ENCODE data around the gene GRK7. TPM values are rescaled to one million over a fixed set of nuclear protein-coding genes. Genes with fewer than 3 reads are reported as not detected.
"Not testable (repeated sequence)": the region's sequence is repeated elsewhere in the genome, so short reads cannot be mapped to it uniquely, and the experiment has no call there.

The GRK7 gene
- total RNA-seq, 5 donors from 2014 or later (not counting 1 experiment from before 2014, with no cell fraction given): 0.09 to 0.19 (median 0.15) TPM

DNA sequence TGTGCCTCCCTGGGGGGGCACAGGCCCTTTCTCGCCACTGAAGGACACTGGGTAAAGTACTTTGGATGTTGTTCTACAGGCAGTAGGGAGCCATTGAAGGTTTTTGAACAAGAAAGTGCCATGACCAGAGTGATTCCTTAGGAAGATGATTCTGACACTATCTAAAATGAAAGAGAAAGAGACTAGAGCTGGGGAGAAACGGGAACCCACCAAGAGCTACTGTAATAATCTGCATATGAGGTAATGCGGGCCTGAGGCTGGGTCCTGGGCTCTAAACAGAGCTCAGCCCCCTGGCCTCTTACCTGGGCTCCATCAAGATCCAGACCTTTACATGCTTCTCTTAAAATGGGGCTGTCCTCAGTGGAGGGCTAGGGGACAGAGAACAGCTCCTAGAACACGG is 24.9 kb downstream of the GRK7 start:
- no peaks in the 10 kb centered on the region for H3K9me3 Mint-ChIP-seq
- H3K4me1 Mint-ChIP-seq: peaks cover 0 to 3% (median 0%) of the 10 kb centered on the region in 3 donors
- Histone ChIP-seq H3K4me1 (ENCODE audit: control insufficient read depth in 1 of 2, extremely low read depth in 1 of 2, insufficient read depth in 2 of 2, low read length in 2 of 2) (no peaks in the 10 kb centered on the region), H3K9me3 (no peaks in the 10 kb centered on the region), H3K36me3 (ENCODE audit: control insufficient read depth in 2 of 2, extremely low read depth in 1 of 2, insufficient read depth in 1 of 2, low read length in 1 of 2) (no peaks in the 10 kb centered on the region), H3K27me3 (replicated peaks in 1 of 2; ENCODE audit: control insufficient read depth in 2 of 2, extremely low read depth in 1 of 2, insufficient read depth in 2 of 2, low read length in 1 of 2) (no peaks in the 10 kb centered on the region), H3K27ac (ENCODE audit: low read length) (no peak overlapping the region), H3K4me3 (ENCODE audit: control insufficient read depth in 1 of 2, extremely low read depth in 1 of 2, low read length in 1 of 2) (no peak overlapping the region)
- DNase-seq: no peak
- 67% methylated on average over 2 of the region's 4 CpGs for WGBS (ENCODE audit: insufficient coverage)
- H3K27me3 Mint-ChIP-seq: no peaks in the 10 kb centered on the region
- H3K27ac Mint-ChIP-seq: no peak overlapping the region
- CTCF ChIA-PET: no interaction called here
- no peaks in the 10 kb centered on the region for H3K36me3 Mint-ChIP-seq
- POLR2A ChIA-PET: no interaction called here
- no peak overlapping the region for H3K4me3 Mint-ChIP-seq
- no peak for ATAC-seq (replicated peaks in 1 of 4)

DNA sequence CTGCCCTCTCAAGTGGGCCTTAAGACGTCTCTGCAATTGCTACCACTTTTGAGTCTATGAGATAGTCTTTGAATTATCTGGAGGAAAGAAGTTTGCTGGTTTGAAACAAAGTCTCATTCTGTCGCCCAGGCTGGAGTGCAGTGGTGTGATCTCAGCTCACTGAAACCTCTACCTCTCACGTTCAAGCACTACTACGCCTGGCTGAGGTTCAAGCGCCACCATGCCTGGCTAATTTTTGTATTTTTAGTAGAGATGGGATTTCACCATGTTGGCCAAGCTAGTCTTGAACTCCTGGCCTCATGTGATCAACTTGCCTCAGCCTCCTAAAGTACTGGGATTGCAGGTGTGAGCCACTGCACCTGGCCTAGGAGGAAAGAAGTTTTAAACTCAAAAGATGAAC is 25.5 kb downstream of the GRK7 start:
- H3K27ac ChIP-seq (ENCODE audit: low read length); CTCF ChIA-PET; H3K4me3 ChIP-seq (ENCODE audit: control insufficient read depth in 1 of 2, extremely low read depth in 1 of 2, low read length in 1 of 2); H3K9me3 Mint-ChIP-seq; H3K9me3 ChIP-seq; H3K4me1 ChIP-seq (ENCODE audit: control insufficient read depth in 1 of 2, extremely low read depth in 1 of 2, insufficient read depth in 2 of 2, low read length in 2 of 2); POLR2A ChIA-PET; H3K27me3 ChIP-seq (replicated peaks in 1 of 2; ENCODE audit: control insufficient read depth in 2 of 2, extremely low read depth in 1 of 2, insufficient read depth in 2 of 2, low read length in 1 of 2); H3K27me3 Mint-ChIP-seq; ATAC-seq (replicated peaks in 1 of 4); H3K36me3 ChIP-seq (ENCODE audit: control insufficient read depth in 2 of 2, extremely low read depth in 1 of 2, insufficient read depth in 1 of 2, low read length in 1 of 2); H3K4me1 Mint-ChIP-seq; H3K36me3 Mint-ChIP-seq; H3K4me3 Mint-ChIP-seq; H3K27ac Mint-ChIP-seq; DNase-seq: not testable (repeated sequence)
- WGBS (ENCODE audit: insufficient coverage): 100% methylated on average over 2 of the region's 5 CpGs

GRCh38 chr3:141789281-141789680 is 26.1 kb downstream of the GRK7 start:
- Mint-ChIP-seq H3K4me3 (no peak overlapping the region), H3K9me3 (no peaks in the 10 kb centered on the region), H3K27me3 (no peaks in the 10 kb centered on the region), H3K36me3 (no peaks in the 10 kb centered on the region), H3K27ac (no peak overlapping the region), H3K4me1 (peaks cover 5 to 12% (median 6%) of the 10 kb centered on the region in 3 donors)
- CTCF ChIA-PET: no interaction called here
- ATAC-seq (replicated peaks in 1 of 4) (no peak), DNase-seq (no peak)
- no peaks in the 10 kb centered on the region for H3K36me3 ChIP-seq (ENCODE audit: control insufficient read depth in 2 of 2, extremely low read depth in 1 of 2, insufficient read depth in 1 of 2, low read length in 1 of 2)
- no peak overlapping the region for H3K27ac ChIP-seq (ENCODE audit: low read length)
- POLR2A ChIA-PET: no interaction called here
- H3K4me1 ChIP-seq (ENCODE audit: control insufficient read depth in 1 of 2, extremely low read depth in 1 of 2, insufficient read depth in 2 of 2, low read length in 2 of 2): peaks cover 0 to 7% of the 10 kb centered on the region in 2 experiments
- no peaks in the 10 kb centered on the region for H3K27me3 ChIP-seq (replicated peaks in 1 of 2; ENCODE audit: control insufficient read depth in 2 of 2, extremely low read depth in 1 of 2, insufficient read depth in 2 of 2, low read length in 1 of 2)
- H3K9me3 ChIP-seq: no peaks in the 10 kb centered on the region
- 90% methylated on average over 6 of the region's 7 CpGs for WGBS (ENCODE audit: insufficient coverage)
- no peak overlapping the region for H3K4me3 ChIP-seq (ENCODE audit: control insufficient read depth in 1 of 2, extremely low read depth in 1 of 2, low read length in 1 of 2)

GRCh38 chr3:141790171-141790570 is 27.0 kb downstream of the GRK7 start:
- peaks cover 5 to 16% of the 10 kb centered on the region in 2 experiments for H3K4me1 ChIP-seq (ENCODE audit: control insufficient read depth in 1 of 2, extremely low read depth in 1 of 2, insufficient read depth in 2 of 2, low read length in 2 of 2)
- ChIA-PET CTCF (no interaction called here), POLR2A (no interaction called here)
- Mint-ChIP-seq H3K27ac (no peak overlapping the region), H3K36me3 (no peaks in the 10 kb centered on the region), H3K9me3 (no peaks in the 10 kb centered on the region), H3K4me3 (no peak overlapping the region), H3K27me3 (no peaks in the 10 kb centered on the region), H3K4me1 (peaks cover 14 to 21% (median 15%) of the 10 kb centered on the region in 3 donors)
- H3K4me3 ChIP-seq (ENCODE audit: control insufficient read depth in 1 of 2, extremely low read depth in 1 of 2, low read length in 1 of 2): no peak overlapping the region
- DNase-seq: no peak
- no peak for ATAC-seq (replicated peaks in 1 of 4)
- WGBS (ENCODE audit: insufficient coverage): 90% methylated on average over 2 of the region's 4 CpGs
- no peaks in the 10 kb centered on the region for H3K9me3 ChIP-seq
- H3K27ac ChIP-seq (ENCODE audit: low read length): no peak overlapping the region
- no peaks in the 10 kb centered on the region for H3K27me3 ChIP-seq (replicated peaks in 1 of 2; ENCODE audit: control insufficient read depth in 2 of 2, extremely low read depth in 1 of 2, insufficient read depth in 2 of 2, low read length in 1 of 2)
- H3K36me3 ChIP-seq (ENCODE audit: control insufficient read depth in 2 of 2, extremely low read depth in 1 of 2, insufficient read depth in 1 of 2, low read length in 1 of 2): no peaks in the 10 kb centered on the region

- WGBS (ENCODE audit: insufficient coverage): no CpG with 5 or more reads among the region's 1 CpG
- H3K27ac ChIP-seq (ENCODE audit: low read length): no peak overlapping the region
- H3K4me3 ChIP-seq (ENCODE audit: control insufficient read depth in 1 of 2, extremely low read depth in 1 of 2, low read length in 1 of 2): no peak overlapping the region
- Mint-ChIP-seq H3K27ac (no peak overlapping the region), H3K4me3 (no peak overlapping the region), H3K9me3 (no peaks in the 10 kb centered on the region), H3K4me1 (peaks cover 36 to 43% (median 38%) of the 10 kb centered on the region in 3 donors), H3K36me3 (no peaks in the 10 kb centered on the region), H3K27me3 (no peaks in the 10 kb centered on the region)
- ATAC-seq (replicated peaks in 1 of 4): no peak
- peaks cover 21 to 39% of the 10 kb centered on the region in 2 experiments for H3K4me1 ChIP-seq (ENCODE audit: control insufficient read depth in 1 of 2, extremely low read depth in 1 of 2, insufficient read depth in 2 of 2, low read length in 2 of 2)
- H3K27me3 ChIP-seq (replicated peaks in 1 of 2; ENCODE audit: control insufficient read depth in 2 of 2, extremely low read depth in 1 of 2, insufficient read depth in 2 of 2, low read length in 1 of 2): no peaks in the 10 kb centered on the region
- no peak for DNase-seq
- CTCF ChIA-PET: interaction anchor here in 1 of 2 donors (0.7 kb wide), 1 partner anchor 83 kb away, joined by 4 read pairs; no protein-coding TSS in a partner anchor
- no peaks in the 10 kb centered on the region for H3K36me3 ChIP-seq (ENCODE audit: control insufficient read depth in 2 of 2, extremely low read depth in 1 of 2, insufficient read depth in 1 of 2, low read length in 1 of 2)
- POLR2A ChIA-PET: interaction anchor here in 1 of 2 donors (0.6 kb wide), 1 partner anchor 79 kb away, joined by 3 read pairs; no protein-coding TSS in a partner anchor
- no peaks in the 10 kb centered on the region for H3K9me3 ChIP-seq
Observed at GRCh38 chr3:141792495-141792894, 29.3 kb downstream of the GRK7 start.

GRCh38 chr3:141793476-141794260 is 30.5 kb downstream of the GRK7 start:
- H3K9me3 ChIP-seq: no peaks in the 10 kb centered on the region
- CTCF ChIA-PET: no interaction called here
- 100% methylated on average over 5 of the region's 8 CpGs for WGBS (ENCODE audit: insufficient coverage)
- peaks cover 28 to 51% of the 10 kb centered on the region in 2 experiments for H3K4me1 ChIP-seq (ENCODE audit: control insufficient read depth in 1 of 2, extremely low read depth in 1 of 2, insufficient read depth in 2 of 2, low read length in 2 of 2)
- no peak overlapping the region for H3K4me3 ChIP-seq (ENCODE audit: control insufficient read depth in 1 of 2, extremely low read depth in 1 of 2, low read length in 1 of 2)
- H3K4me3 Mint-ChIP-seq: peak overlapping the region in 1 of 3 donors; percentile 88
- no peak overlapping the region for H3K27ac ChIP-seq (ENCODE audit: low read length)
- no peaks in the 10 kb centered on the region for H3K36me3 Mint-ChIP-seq
- H3K27me3 ChIP-seq (replicated peaks in 1 of 2; ENCODE audit: control insufficient read depth in 2 of 2, extremely low read depth in 1 of 2, insufficient read depth in 2 of 2, low read length in 1 of 2): no peaks in the 10 kb centered on the region
- no peaks in the 10 kb centered on the region for H3K27me3 Mint-ChIP-seq
- H3K4me1 Mint-ChIP-seq: peaks cover 48 to 55% (median 50%) of the 10 kb centered on the region in 3 donors
- H3K9me3 Mint-ChIP-seq: no peaks in the 10 kb centered on the region
- H3K36me3 ChIP-seq (ENCODE audit: control insufficient read depth in 2 of 2, extremely low read depth in 1 of 2, insufficient read depth in 1 of 2, low read length in 1 of 2): no peaks in the 10 kb centered on the region
- DNase-seq (no peak), ATAC-seq (replicated peaks in 1 of 4) (no peak)
- POLR2A ChIA-PET: no interaction called here
- peak overlapping the region; percentile 99 to 100 for H3K27ac Mint-ChIP-seq

All from T-cell (primary cell).